Stimulated activated CD4-positive, alpha-beta T cell treated with anti-CD3 and anti-CD28 coated beads, Interleukin-15, amount 100 ng/mL, for 24 hours (primary cell): ENCODE measurements around the gene TMEM9.

Experiments
- DNase-seq: peaks from one replicate; pipeline ENCODE4 v3.0.0-alpha.2; 2020

Gene TMEM9

GRCh38 chr1:201144701-201145100, 9.6 kb downstream of the TMEM9 start:
- no peak for DNase-seq

- DNase-seq, result no peak
Observed at GRCh38 chr1:201143726-201144635, 10.3 kb downstream of the TMEM9 start.

GRCh38 chr1:201142849-201143725, 11.2 kb downstream of the TMEM9 start:
- DNase-seq, result no peak

GRCh38 chr1:201142011-201142848, 12.0 kb downstream of the TMEM9 start:
- DNase-seq, result no peak

- DNase-seq, result no peak
Observed at GRCh38 chr1:201141418-201141817, 12.9 kb downstream of the TMEM9 start.

- DNase-seq, result no peak
Observed at GRCh38 chr1:201140941-201141260, 13.4 kb downstream of the TMEM9 start.

GRCh38 chr1:201140235-201140940, 13.9 kb downstream of the TMEM9 start:
- no peak for DNase-seq

GRCh38 chr1:201139756-201140155, 14.5 kb downstream of the TMEM9 start:
- DNase-seq, result no peak

GRCh38 chr1:201139306-201139705, 15.0 kb downstream of the TMEM9 start:
- DNase-seq, result no peak

- DNase-seq, result no peak
Observed at GRCh38 chr1:201138311-201138840, 15.9 kb downstream of the TMEM9 start.

- DNase-seq, result no peak
Observed at GRCh38 chr1:201137579-201138310, 16.5 kb downstream of the TMEM9 start.

- no peak for DNase-seq
Observed at GRCh38 chr1:201137024-201137392, 17.3 kb downstream of the TMEM9 start.

- DNase-seq, result no peak
Observed at GRCh38 chr1:201136355-201137023, 17.8 kb downstream of the TMEM9 start.

GRCh38 chr1:201134405-201134804, 19.9 kb downstream of the TMEM9 start:
- no peak for DNase-seq

- DNase-seq, result no peak
Observed at GRCh38 chr1:201131398-201131797, 22.9 kb downstream of the TMEM9 start.

- no peak for DNase-seq
Observed at GRCh38 chr1:201128962-201129361, 25.3 kb downstream of the TMEM9 start.

GRCh38 chr1:201128476-201128875, 25.8 kb downstream of the TMEM9 start:
- DNase-seq, result no peak

- DNase-seq, result no peak
Observed at GRCh38 chr1:201127755-201128455, 26.4 kb downstream of the TMEM9 start.

GRCh38 chr1:201126832-201127754, 27.2 kb downstream of the TMEM9 start, which contains the start of gene ASCL5:
Gene ASCL5 (minus strand): TSS chr1:201127184. CDS start chr1:201115372, 11,812 bp downstream.
- DNase-seq, result no peak
